K562 (cell line): Measurements from ENCODE around the gene TFPT. TPM values are rescaled to one million over a fixed set of nuclear protein-coding genes. Genes with fewer than 3 reads are reported as not detected.

ENCODE experiments used
- ATAC-seq: fragments of 200-7000 bp; cut with Tn5 transposase; 3 replicates; pipeline ENCODE4 v1.9.1; 2020; ENCODE audit warnings: moderate library complexity
- BruUV-seq: library from RNA; stranded (reverse); fragments of 400-500 nt; replicated peaks from 2 replicates; lab custom pipeline; 2021; lab: Mats Ljungman, UMichigan
- CTCF ChIA-PET: fragments of 300-600 bp; formaldehyde crosslinking; extraction: SDS; loops from one replicate; lab custom pipeline; 2021; ENCODE audit warnings: low intra/inter-chr PET ratio; lab: Yijun Ruan, JAX
- POLR2A ChIA-PET: fragments of 300-600, 350-650 bp; sonication (Branson Sonifier 250); formaldehyde crosslinking; extraction: SDS; loops from one replicate; lab custom pipeline; 2021; ENCODE audit warnings: antibody characterized with exemption, inconsistent platforms; lab: Yijun Ruan, JAX
- DNase-seq, 4 experiments: peaks; one replicate each; pipeline versions ENCODE4 v3.0.0 to v3.0.0-alpha.2; 2011 to 2018; ENCODE audit warnings: low spot score in 3 of 4, mixed read lengths in 3 of 4; ENCODE audit errors: extremely low read depth in 1 of 4
- FAIRE-seq: peaks from 2 replicates; lab custom pipeline; 2011; peaks lifted over from hg19 to GRCh38; lab: Jason Lieb, UNC
- H2AFZ ChIP-seq: 2 replicates; pipeline ENCODE4 v1.6.0; 2011; ENCODE audit warnings: low read depth, low read length, control low read depth, inconsistent platforms
- H3K27ac ChIP-seq: fragments of 200-600 bp; 3 replicates; pipeline ENCODE4 v1.8.0; 2011; ENCODE audit warnings: low read depth, mild to moderate bottlenecking, control low read depth, inconsistent platforms, low read length, moderate library complexity, mixed read lengths; ENCODE audit errors: extremely low read depth
- H3K27me3 ChIP-seq, 2 experiments: fragments of 300-600 bp in 1 of 2; 2 replicates in 1 of 2; 3 replicates in 1 of 2; pipeline versions ENCODE4 v1.6.0 to v1.8.0; 2011; ENCODE audit warnings: inconsistent platforms in 2 of 2, low read length in 2 of 2, mild to moderate bottlenecking in 1 of 2, mixed read lengths in 1 of 2, moderate library complexity in 1 of 2; ENCODE audit not compliant: control insufficient read depth in 2 of 2, insufficient read depth in 2 of 2
- H3K36me3 ChIP-seq: fragments of 300-600 bp; 3 replicates; pipeline ENCODE4 v1.8.0; 2011; ENCODE audit warnings: mild to moderate bottlenecking, low read length, inconsistent platforms; ENCODE audit not compliant: control insufficient read depth, insufficient read depth
- H3K4me1 ChIP-seq, 2 experiments: fragments of 200-600 bp in 1 of 2; replicated peaks in 1 of 2; 2 replicates in 1 of 2; 3 replicates in 1 of 2; pipeline versions ENCODE4 v1.5.1 to v1.8.0; 2011; ENCODE audit warnings: inconsistent platforms in 2 of 2, low read length in 2 of 2, mild to moderate bottlenecking in 1 of 2, mixed read lengths in 1 of 2, moderate library complexity in 1 of 2; ENCODE audit not compliant: control insufficient read depth in 2 of 2, insufficient read depth in 2 of 2
- H3K4me2 ChIP-seq: 2 replicates; pipeline ENCODE4 v1.6.1; 2011; ENCODE audit warnings: low read length, control low read depth, inconsistent platforms, mixed read lengths; ENCODE audit not compliant: insufficient read depth
- H3K4me3 ChIP-seq: fragments of 200-600 bp; sonication (generic), shearing (Covaris generic); 2 replicates; pipeline ENCODE4 v1.5.1; 2016; ENCODE audit warnings: control low read depth, inconsistent platforms
- H3K79me2 ChIP-seq: fragments of 200-600 bp; 3 replicates; pipeline ENCODE4 v1.8.0; 2011; ENCODE audit warnings: low read length, inconsistent platforms; ENCODE audit not compliant: control insufficient read depth, insufficient read depth
- H3K9ac ChIP-seq, 2 experiments: 2 replicates each; pipeline versions ENCODE4 v1.6.0 to v1.6.1; 2011; ENCODE audit warnings: low read depth in 2 of 2, low read length in 2 of 2, control low read depth in 1 of 2, inconsistent platforms in 1 of 2, mild to moderate bottlenecking in 1 of 2, mixed read lengths in 1 of 2; ENCODE audit not compliant: insufficient read depth in 1 of 2
- H3K9me1 ChIP-seq: one replicate; pipeline ENCODE4 v1.6.0; 2011; ENCODE audit warnings: inconsistent platforms, mild to moderate bottlenecking, low read length, moderate library complexity; ENCODE audit not compliant: control insufficient read depth, insufficient read depth
- H3K9me3 ChIP-seq: replicated peaks from 2 replicates; pipeline ENCODE4 v1.5.1; 2011; ENCODE audit warnings: low read depth, low read length, inconsistent platforms; ENCODE audit not compliant: control insufficient read depth, insufficient read depth
- H4K20me1 ChIP-seq: replicated peaks from 2 replicates; pipeline ENCODE4 v1.6.1; 2011; ENCODE audit warnings: low read length, inconsistent platforms, mixed read lengths; ENCODE audit not compliant: control insufficient read depth, insufficient read depth
- ESRRA ChIP-seq: fragments of 450-650 bp; IDR thresholded peaks from 2 replicates; pipeline ENCODE4 v1.6.1; 2014; ENCODE audit warnings: low read depth, mild to moderate bottlenecking, moderate library complexity, borderline replicate concordance
- MYNN ChIP-seq, 2 experiments: sonication (generic); formaldehyde crosslinking in 1 of 2; IDR thresholded peaks; 2 replicates each; pipeline versions ENCODE4 v1.5.0 to v1.6.1; 2016 to 2020; ENCODE audit warnings: antibody characterized with exemption in 1 of 2, missing genetic modification reagents in 1 of 2
- POLR2AphosphoS2 ChIP-seq: IDR thresholded peaks from 2 replicates; pipeline ENCODE4 v1.6.1; 2012; ENCODE audit warnings: low read length, improper control_type of control experiment
- POLR2G ChIP-seq: fragments of 200-400 bp; formaldehyde crosslinking; IDR thresholded peaks from 2 replicates; pipeline ENCODE4 v1.6.1; 2017; ENCODE audit warnings: low read depth, mild to moderate bottlenecking, antibody characterized with exemption, low read length, moderate library complexity
- POLR3G ChIP-seq: IDR thresholded peaks from 2 replicates; pipeline ENCODE4 v1.6.1; 2011; ENCODE audit not compliant: insufficient read length, insufficient replicate concordance; ENCODE audit errors: extremely low read depth
- RBFOX2 ChIP-seq: fragments of 200-400 bp; formaldehyde crosslinking; IDR thresholded peaks from 2 replicates; pipeline ENCODE4 v1.6.1; 2017; ENCODE audit warnings: low read depth, mild to moderate bottlenecking, low read length, moderate library complexity
- SMAD4 ChIP-seq: fragments of 250-450 bp; sonication (Bioruptor Pico); conservative IDR thresholded peaks from 2 replicates; pipeline ENCODE4 v1.8.0; 2021; ENCODE audit warnings: inconsistent platforms, mild to moderate bottlenecking, moderate library complexity
- TCFL5 ChIP-seq: fragments of 250-450 bp; sonication (Bioruptor Pico); conservative IDR thresholded peaks from 2 replicates; pipeline ENCODE4 v1.6.1; 2021; ENCODE audit warnings: mild to moderate bottlenecking, moderate library complexity, matching md5 sums
- WGBS: fragments of 100-300 bp; shearing (Covaris generic); methylation state at CpG from one replicate; pipeline ENCODE4 v1.1.6; 2016; ENCODE audit warnings: low coverage, mixed read lengths; ENCODE audit not compliant: insufficient coverage; ENCODE audit errors: missing lambda C conversion rate; 5-methylcytosine and 5-hydroxymethylcytosine counted together
- in situ Hi-C: fragments of 300-500 bp; cut with MboI; formaldehyde crosslinking; loops from 4 replicates; pipeline ENCODE4 v1.15.0; 2018; ENCODE audit warnings: inconsistent platforms, mixed read lengths
- intact Hi-C: fragments of 100-400 bp; cut with micrococcal nuclease; formaldehyde crosslinking; loops from 2 replicates; pipeline ENCODE4 v1.14.2; 2022
- polyA plus RNA-seq, 8 experiments: library from polyadenylated mRNA; depleted of rRNA in 4 of 8; stranded (reverse) in 5 of 8; unstranded in 3 of 8; fragments of >200 nt; fragmentation: Nextera tagmentation in 2 of 8; fragmentation: Illumina TruSeq in 1 of 8; extraction: Ambion mirVana in 2 of 8; extraction: Trizol in 1 of 8; gene quantifications; 2 replicates each; pipeline versions ENCODE4 v1.2.1 to v1.2.3, GENCODE V29; 2011 to 2014; ENCODE audit warnings: inconsistent platforms in 1 of 8, missing spikeins in 1 of 8
- total RNA-seq, 7 experiments: library from RNA; depleted of rRNA in 6 of 7; stranded (reverse); fragments of >200 nt in 6 of 7; fragmentation: Illumina TruSeq in 2 of 7; extraction: Trizol in 2 of 7; gene quantifications; 2 replicates each; pipeline versions ENCODE4 v1.2.1 to v1.2.3, GENCODE V29; 2011 to 2021; ENCODE audit warnings: low replicate concordance in 1 of 7

TFPT gene
- total and polyA plus RNA-seq, 9 of the 15 experiments (the other 6 are each of a cell fraction or from before 2014, with no cell fraction given): 0.72 to 16.4 (median 9.2) TPM

- ATAC-seq: peak; percentile 11; the same call in 1 of the 3 replicates
Measured at GRCh38 chr19:54153731-54154326, 38.4 kb upstream of the TFPT start.

More at GRCh38 chr19:54153731-54154326, 38.4 kb upstream of the TFPT start:
- H3K4me3 ChIP-seq: no peak overlapping the region
- ChIA-PET CTCF (interaction anchor here (0.6 kb wide), 1 partner anchor 24 kb away, joined by 3 read pairs; no protein-coding TSS in a partner anchor), POLR2A (interaction anchor here (0.5 to 1.1 kb wide), 3 partner anchors 17 to 85 kb away, joined by 3 to 4 read pairs (median 3); partner anchors contain the start of genes PRPF31 and TFPT)
- TF ChIP-seq TCFL5 (CRISPR knock-in tag) (no peak), SMAD4 (CRISPR knock-in tag) (no peak), POLR2AphosphoS2 (peak; percentile 47; the same call in 1 of the 2 replicates), ESRRA (no peak), POLR3G (no peak), MYNN (IDR thresholded peaks at IDR 0.05) (peak; percentile 10; the same call in 1 of the 2 replicates), MYNN (CRISPR knock-in tag; IDR thresholded peaks at IDR 0.05) (no peak), POLR2G (peak; percentile 60), RBFOX2 (peak; percentile 51; the same call in 1 of the 2 replicates)
- no peaks in the 10 kb centered on the region for H3K9me1 ChIP-seq
- 93% methylated on average over 9 of the region's 10 CpGs for WGBS
- peaks cover 91% of the 10 kb centered on the region for H3K36me3 ChIP-seq
- H3K4me1 ChIP-seq: peaks cover 7 to 8% of the 10 kb centered on the region in 2 experiments; a peak in 4 of 5 replicates
- H3K27ac ChIP-seq: no peak overlapping the region
- intact Hi-C loops (no loop called here), in situ Hi-C loops (no loop called here)
- FAIRE-seq (no peak), DNase-seq (no peak)
- H3K27me3 ChIP-seq: no peaks in the 10 kb centered on the region
- no peak overlapping the region for H3K4me2 ChIP-seq
- H2AFZ ChIP-seq: no peak overlapping the region
- H3K9me3 ChIP-seq: no peaks in the 10 kb centered on the region
- H3K79me2 ChIP-seq: peaks cover 9% of the 10 kb centered on the region; the same call in 2 of the 3 replicates
- BruUV-seq: no TSS peak
- no peaks in the 10 kb centered on the region; the same call in 1 of the 2 replicates for H4K20me1 ChIP-seq
- H3K9ac ChIP-seq: peak overlapping the region in 1 of 2 experiments; percentile 31; a peak in 1 of 4 replicates
